HepG2 (cell line): Measurements from ENCODE around the gene SMCHD1. TPM values are rescaled to one million over a fixed set of nuclear protein-coding genes. Genes with fewer than 3 reads are reported as not detected.

Experiments used
- ATF4 ChIP-seq, 2 experiments: fragments of 450-650 bp in 1 of 2; sonication (generic) in 1 of 2; formaldehyde crosslinking; IDR thresholded peaks; 2 replicates each; pipeline versions ENCODE4 v1.5.0 to v1.8.0; 2020 to 2022; ENCODE audit warnings: mild to moderate bottlenecking in 1 of 2, missing genetic modification reagents in 1 of 2
- ATRX ChIP-seq: sonication (generic); formaldehyde crosslinking; IDR thresholded peaks from 2 replicates; pipeline ENCODE4 v1.4.0; 2020; ENCODE audit warnings: missing genetic modification reagents, borderline replicate concordance
- CBX5 ChIP-seq: sonication (generic); formaldehyde crosslinking; IDR thresholded peaks from 2 replicates; pipeline ENCODE4 v1.4.0; 2020; ENCODE audit warnings: missing genetic modification reagents, borderline replicate concordance
- CHD4 ChIP-seq: fragments of 200-600 bp; sonication (generic); IDR thresholded peaks from 2 replicates; pipeline ENCODE4 v1.7.0; 2017; ENCODE audit warnings: mild to moderate bottlenecking, low read length, borderline replicate concordance
- ELF4 ChIP-seq: sonication (generic); formaldehyde crosslinking; IDR thresholded peaks from 2 replicates; pipeline ENCODE4 v1.5.0; 2020; ENCODE audit warnings: missing genetic modification reagents, mild to moderate bottlenecking, moderate library complexity, borderline replicate concordance
- ERF ChIP-seq: IDR thresholded peaks from 2 replicates; pipeline ENCODE4 v1.6.1; 2018; ENCODE audit warnings: missing biosample characterization, missing genetic modification reagents
- FOXM1 ChIP-seq: sonication (generic); formaldehyde crosslinking; IDR thresholded peaks from 2 replicates; pipeline ENCODE4 v1.5.0; 2020; ENCODE audit warnings: missing genetic modification reagents
- HNF4A ChIP-seq: sonication (generic); formaldehyde crosslinking; IDR thresholded peaks from 2 replicates; pipeline ENCODE4 v1.4.0; 2020; ENCODE audit warnings: missing genetic modification reagents
- JUN ChIP-seq: sonication (generic); formaldehyde crosslinking; IDR thresholded peaks from 2 replicates; pipeline ENCODE4 v1.4.0; 2020; ENCODE audit warnings: mild to moderate bottlenecking, missing genetic modification reagents
- KLF16 ChIP-seq, 2 experiments: sonication (generic) in 1 of 2; formaldehyde crosslinking in 1 of 2; IDR thresholded peaks; 2 replicates each; pipeline versions ENCODE4 v1.6.1 to v1.8.0; 2016 to 2023; ENCODE audit warnings: missing genetic modification reagents in 2 of 2, missing compliant biosample characterization in 1 of 2
- MED8 ChIP-seq: sonication (generic); formaldehyde crosslinking; IDR thresholded peaks from 2 replicates; pipeline ENCODE4 v1.8.1; 2023; ENCODE audit warnings: mild to moderate bottlenecking, missing genetic modification reagents; ENCODE audit not compliant: insufficient replicate concordance
- RNF2 ChIP-seq: fragments of 450-650 bp; conservative IDR thresholded peaks from 2 replicates; pipeline ENCODE4 v1.6.1; 2016; ENCODE audit warnings: low read depth
- SOX5 ChIP-seq: IDR thresholded peaks from 2 replicates; pipeline ENCODE4 v1.6.1; 2016; ENCODE audit warnings: borderline replicate concordance
- SP1 ChIP-seq, 2 experiments: fragments of 450-650 bp in 1 of 2; sonication (generic) in 1 of 2; formaldehyde crosslinking in 1 of 2; IDR thresholded peaks; 2 replicates each; pipeline versions ENCODE4 v1.4.0 to v1.6.1; 2016 to 2020; ENCODE audit warnings: missing genetic modification reagents in 1 of 2
- XRCC5 ChIP-seq: fragments of 200-400 bp; formaldehyde crosslinking; optimal IDR thresholded peaks from 2 replicates; pipeline ENCODE3; 2017; ENCODE audit warnings: mild to moderate bottlenecking, low read length
- ZBTB20 ChIP-seq: sonication (generic); formaldehyde crosslinking; IDR thresholded peaks from 2 replicates; pipeline ENCODE4 v1.8.1; 2023; ENCODE audit warnings: missing genetic modification reagents, low read depth, mild to moderate bottlenecking, borderline replicate concordance
- ZBTB7B ChIP-seq: sonication (generic); formaldehyde crosslinking; IDR thresholded peaks from 2 replicates; pipeline ENCODE4 v1.4.0; 2020; ENCODE audit warnings: missing genetic modification reagents
- ZMAT3 ChIP-seq: sonication (generic); formaldehyde crosslinking; conservative IDR thresholded peaks from 2 replicates; pipeline ENCODE4 v1.7.0; 2021; ENCODE audit warnings: missing genetic modification reagents
- ZNF10 ChIP-seq: sonication (generic); formaldehyde crosslinking; IDR thresholded peaks from 2 replicates; pipeline ENCODE4 v1.4.0; 2020; ENCODE audit warnings: mild to moderate bottlenecking, low read depth, missing genetic modification reagents, borderline replicate concordance
- ZNF292 ChIP-seq: sonication (generic); formaldehyde crosslinking; IDR thresholded peaks from 2 replicates; pipeline ENCODE4 v1.8.1; 2022; ENCODE audit warnings: mild to moderate bottlenecking, low read depth, missing genetic modification reagents, borderline replicate concordance
- ZNF333 ChIP-seq: sonication (generic); formaldehyde crosslinking; IDR thresholded peaks from 2 replicates; pipeline ENCODE4 v1.4.0; 2020; ENCODE audit warnings: mild to moderate bottlenecking, missing genetic modification reagents, borderline replicate concordance
- ZNF432 ChIP-seq: sonication (generic); formaldehyde crosslinking; IDR thresholded peaks from 2 replicates; pipeline ENCODE4 v1.5.0; 2020; ENCODE audit warnings: missing genetic modification reagents, mild to moderate bottlenecking, borderline replicate concordance
- ZSCAN25 ChIP-seq: sonication (generic); formaldehyde crosslinking; IDR thresholded peaks from 2 replicates; pipeline ENCODE4 v1.8.0; 2022; ENCODE audit warnings: mild to moderate bottlenecking, missing genetic modification reagents
- polyA plus RNA-seq, 8 experiments: library from polyadenylated mRNA; depleted of rRNA in 3 of 8; stranded (reverse) in 7 of 8; unstranded in 1 of 8; fragments of >200 nt; fragmentation: Illumina TruSeq in 4 of 8; extraction: Trizol in 4 of 8; gene quantifications; 2 replicates each; pipeline versions ENCODE4 v1.2.1 to v1.2.3, GENCODE V29; 2011 to 2016; ENCODE audit warnings: low read depth in 4 of 8, missing spikeins in 1 of 8, mixed read lengths in 1 of 8; ENCODE audit not compliant: insufficient read depth in 1 of 8
- total RNA-seq, 5 experiments: library from RNA; depleted of rRNA; stranded (reverse); fragments of >200 nt; fragmentation: Illumina TruSeq; extraction: Trizol; gene quantifications; 2 replicates each; pipeline ENCODE4 v1.2.3, GENCODE V29; 2016; ENCODE audit warnings: low read depth in 1 of 5
- TF ChIP-seq, protein P1 (sequence below): sonication (generic); formaldehyde crosslinking; IDR thresholded peaks from 2 replicates; pipeline ENCODE4 v1.4.0; 2020; ENCODE audit warnings: mild to moderate bottlenecking, missing genetic modification reagents
- TF ChIP-seq, protein P2 (sequence below): sonication (generic); formaldehyde crosslinking; IDR thresholded peaks from 2 replicates; pipeline ENCODE4 v1.4.0; 2020; ENCODE audit warnings: missing genetic modification reagents

The SMCHD1 gene
- total and polyA plus RNA-seq, 2 of the 13 experiments (the other 11 are each of a cell fraction or from before 2014, with no cell fraction given), result 21.4 to 93.6 TPM

GRCh38 chr18:2655954-2656236 lies 369 bp downstream of the SMCHD1 start (continued):
- no peak for TF ChIP-seq SP1 (IDR thresholded peaks at IDR 0.05)
- TF ChIP-seq SP1 (CRISPR knock-in tag; IDR thresholded peaks at IDR 0.05), result no peak
- no peak for TF ChIP-seq ATRX (CRISPR knock-in tag)
- no peak for TF ChIP-seq HNF4A (CRISPR knock-in tag)
- TF ChIP-seq ZNF10 (CRISPR knock-in tag), result no peak
- no peak for TF ChIP-seq XRCC5
- no peak for TF ChIP-seq FOXM1 (CRISPR knock-in tag)
- no peak for TF ChIP-seq ZSCAN25
- TF ChIP-seq MED8 (CRISPR knock-in tag), result no peak
- TF ChIP-seq ZNF292, result no peak
- no peak for TF ChIP-seq ERF (CRISPR knock-in tag)
- no peak for TF ChIP-seq CHD4
- TF ChIP-seq JUN (CRISPR knock-in tag), result no peak
- 0 out of 2 replicates have a peak, but pooled peaks have one; percentile 22 for TF ChIP-seq RNF2
- no peak for TF ChIP-seq SOX5
- no peak for TF ChIP-seq KLF16 (CRISPR knock-in tag; IDR thresholded peaks at IDR 0.05)
- TF ChIP-seq, protein P1, sequence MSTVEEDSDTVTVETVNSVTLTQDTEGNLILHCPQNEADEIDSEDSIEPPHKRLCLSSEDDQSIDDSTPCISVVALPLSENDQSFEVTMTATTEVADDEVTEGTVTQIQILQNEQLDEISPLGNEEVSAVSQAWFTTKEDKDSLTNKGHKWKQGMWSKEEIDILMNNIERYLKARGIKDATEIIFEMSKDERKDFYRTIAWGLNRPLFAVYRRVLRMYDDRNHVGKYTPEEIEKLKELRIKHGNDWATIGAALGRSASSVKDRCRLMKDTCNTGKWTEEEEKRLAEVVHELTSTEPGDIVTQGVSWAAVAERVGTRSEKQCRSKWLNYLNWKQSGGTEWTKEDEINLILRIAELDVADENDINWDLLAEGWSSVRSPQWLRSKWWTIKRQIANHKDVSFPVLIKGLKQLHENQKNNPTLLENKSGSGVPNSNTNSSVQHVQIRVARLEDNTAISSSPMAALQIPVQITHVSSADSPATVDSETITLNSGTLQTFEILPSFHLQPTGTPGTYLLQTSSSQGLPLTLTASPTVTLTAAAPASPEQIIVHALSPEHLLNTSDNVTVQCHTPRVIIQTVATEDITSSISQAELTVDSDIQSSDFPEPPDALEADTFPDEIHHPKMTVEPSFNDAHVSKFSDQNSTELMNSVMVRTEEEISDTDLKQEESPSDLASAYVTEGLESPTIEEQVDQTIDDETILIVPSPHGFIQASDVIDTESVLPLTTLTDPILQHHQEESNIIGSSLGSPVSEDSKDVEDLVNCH, result no peak
- no peak for TF ChIP-seq ZMAT3 (CRISPR knock-in tag)
- no peak for TF ChIP-seq ZBTB7B (CRISPR knock-in tag)
- TF ChIP-seq ZNF333 (CRISPR knock-in tag), result no peak
- TF ChIP-seq ZBTB20, result no peak
- no peak for TF ChIP-seq ZNF432 (CRISPR knock-in tag)
- no peak for TF ChIP-seq ATF4 (CRISPR knock-in tag; IDR thresholded peaks at IDR 0.05)
- no peak for TF ChIP-seq ELF4 (CRISPR knock-in tag)
- TF ChIP-seq, protein P2, sequence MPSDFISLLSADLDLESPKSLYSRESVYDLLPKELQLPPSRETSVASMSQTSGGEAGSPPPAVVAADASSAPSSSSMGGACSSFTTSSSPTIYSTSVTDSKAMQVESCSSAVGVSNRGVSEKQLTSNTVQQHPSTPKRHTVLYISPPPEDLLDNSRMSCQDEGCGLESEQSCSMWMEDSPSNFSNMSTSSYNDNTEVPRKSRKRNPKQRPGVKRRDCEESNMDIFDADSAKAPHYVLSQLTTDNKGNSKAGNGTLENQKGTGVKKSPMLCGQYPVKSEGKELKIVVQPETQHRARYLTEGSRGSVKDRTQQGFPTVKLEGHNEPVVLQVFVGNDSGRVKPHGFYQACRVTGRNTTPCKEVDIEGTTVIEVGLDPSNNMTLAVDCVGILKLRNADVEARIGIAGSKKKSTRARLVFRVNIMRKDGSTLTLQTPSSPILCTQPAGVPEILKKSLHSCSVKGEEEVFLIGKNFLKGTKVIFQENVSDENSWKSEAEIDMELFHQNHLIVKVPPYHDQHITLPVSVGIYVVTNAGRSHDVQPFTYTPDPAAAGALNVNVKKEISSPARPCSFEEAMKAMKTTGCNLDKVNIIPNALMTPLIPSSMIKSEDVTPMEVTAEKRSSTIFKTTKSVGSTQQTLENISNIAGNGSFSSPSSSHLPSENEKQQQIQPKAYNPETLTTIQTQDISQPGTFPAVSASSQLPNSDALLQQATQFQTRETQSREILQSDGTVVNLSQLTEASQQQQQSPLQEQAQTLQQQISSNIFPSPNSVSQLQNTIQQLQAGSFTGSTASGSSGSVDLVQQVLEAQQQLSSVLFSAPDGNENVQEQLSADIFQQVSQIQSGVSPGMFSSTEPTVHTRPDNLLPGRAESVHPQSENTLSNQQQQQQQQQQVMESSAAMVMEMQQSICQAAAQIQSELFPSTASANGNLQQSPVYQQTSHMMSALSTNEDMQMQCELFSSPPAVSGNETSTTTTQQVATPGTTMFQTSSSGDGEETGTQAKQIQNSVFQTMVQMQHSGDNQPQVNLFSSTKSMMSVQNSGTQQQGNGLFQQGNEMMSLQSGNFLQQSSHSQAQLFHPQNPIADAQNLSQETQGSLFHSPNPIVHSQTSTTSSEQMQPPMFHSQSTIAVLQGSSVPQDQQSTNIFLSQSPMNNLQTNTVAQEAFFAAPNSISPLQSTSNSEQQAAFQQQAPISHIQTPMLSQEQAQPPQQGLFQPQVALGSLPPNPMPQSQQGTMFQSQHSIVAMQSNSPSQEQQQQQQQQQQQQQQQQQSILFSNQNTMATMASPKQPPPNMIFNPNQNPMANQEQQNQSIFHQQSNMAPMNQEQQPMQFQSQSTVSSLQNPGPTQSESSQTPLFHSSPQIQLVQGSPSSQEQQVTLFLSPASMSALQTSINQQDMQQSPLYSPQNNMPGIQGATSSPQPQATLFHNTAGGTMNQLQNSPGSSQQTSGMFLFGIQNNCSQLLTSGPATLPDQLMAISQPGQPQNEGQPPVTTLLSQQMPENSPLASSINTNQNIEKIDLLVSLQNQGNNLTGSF (CRISPR knock-in tag), result 0 out of 2 replicates have a peak, but pooled peaks have one; percentile 8
- no peak for TF ChIP-seq CBX5
